ENCODE measurements around the gene APLP2. TPM values are rescaled to one million over a fixed set of nuclear protein-coding genes. Genes with fewer than 3 reads are reported as not detected.

Gene APLP2
- total RNA-seq, 2 donors from 2014 or later, result 30.3 to 32.2 TPM

DNA sequence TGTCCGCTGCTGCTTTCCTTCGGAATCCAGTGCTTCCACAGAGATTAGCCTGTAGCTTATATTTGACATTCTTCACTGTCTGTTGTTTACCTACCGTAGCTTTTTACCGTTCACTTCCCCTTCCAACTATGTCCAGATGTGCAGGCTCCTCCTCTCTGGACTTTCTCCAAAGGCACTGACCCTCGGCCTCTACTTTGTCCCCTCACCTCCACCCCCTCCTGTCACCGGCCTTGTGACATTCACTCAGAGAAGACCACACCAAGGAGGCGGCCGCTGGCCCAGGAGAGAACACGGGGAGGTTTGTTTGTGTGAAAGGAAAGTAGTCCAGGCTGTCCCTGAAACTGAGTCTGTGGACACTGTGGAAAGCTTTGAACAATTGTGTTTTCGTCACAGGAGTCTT is 74.4 kb downstream of the APLP2 start:
- no peak overlapping the region for H3K27ac Mint-ChIP-seq
- DNase-seq (ENCODE audit: low spot score in 2 of 2) (no peak), ATAC-seq (no peak)
- no peaks in the 10 kb centered on the region for H3K36me3 Mint-ChIP-seq
- H3K9me3 Mint-ChIP-seq, result no peaks in the 10 kb centered on the region

DNA sequence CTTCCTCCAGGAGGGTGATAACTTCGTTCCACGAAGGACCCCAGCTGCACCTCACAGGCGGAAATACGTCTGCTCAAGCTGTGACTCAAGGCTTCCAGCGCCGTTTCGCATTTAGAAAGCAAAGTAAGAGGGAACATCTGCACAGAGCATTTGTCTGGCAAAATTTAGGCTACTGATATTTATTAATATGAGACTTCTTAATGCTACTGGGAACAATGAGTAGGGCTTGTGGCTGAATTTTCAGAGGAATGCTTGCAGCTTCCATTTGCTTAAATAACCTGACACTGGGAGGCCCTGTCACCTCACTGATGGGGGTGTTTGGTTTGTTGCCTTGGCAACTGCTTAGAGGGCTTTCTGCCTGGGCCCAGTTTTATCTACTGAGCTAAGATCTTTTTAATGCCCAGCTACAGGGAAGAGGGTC is 75.2 kb downstream of the APLP2 start:
- DNase-seq (ENCODE audit: low spot score in 2 of 2), result no peak
- H3K36me3 Mint-ChIP-seq, result no peaks in the 10 kb centered on the region
- peak overlapping the region in 1 of 2 donors; percentile 32 for H3K27ac Mint-ChIP-seq
- no peak for ATAC-seq
- H3K9me3 Mint-ChIP-seq, result no peaks in the 10 kb centered on the region

DNA sequence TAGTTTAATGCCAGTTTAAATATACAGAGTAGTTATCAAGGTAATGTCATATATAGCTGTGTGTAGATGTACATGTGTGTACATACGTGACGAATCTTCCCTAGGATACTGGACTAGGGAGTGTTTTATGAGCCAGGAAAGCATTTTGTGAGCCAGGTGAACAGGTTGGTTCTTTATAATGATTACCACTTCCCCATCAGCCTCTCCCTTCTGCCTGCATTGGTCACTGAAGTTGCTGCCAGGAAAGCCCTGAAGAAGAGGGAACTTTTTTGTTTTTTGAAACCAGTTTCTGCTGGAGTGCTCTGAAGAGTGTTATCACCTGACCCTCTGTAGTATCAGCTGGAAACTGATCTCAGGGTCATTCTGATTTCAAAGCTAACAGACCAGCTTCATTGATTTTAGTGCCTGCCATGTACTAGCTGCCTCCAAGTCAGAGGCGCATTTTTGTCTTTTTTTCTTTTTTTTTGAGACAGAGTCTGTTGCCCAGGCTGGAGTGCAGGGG is 75.7 kb downstream of the APLP2 start:
- no peak overlapping the region for H3K27ac Mint-ChIP-seq
- no peak for ATAC-seq
- no peak for DNase-seq (ENCODE audit: low spot score in 2 of 2)

DNA sequence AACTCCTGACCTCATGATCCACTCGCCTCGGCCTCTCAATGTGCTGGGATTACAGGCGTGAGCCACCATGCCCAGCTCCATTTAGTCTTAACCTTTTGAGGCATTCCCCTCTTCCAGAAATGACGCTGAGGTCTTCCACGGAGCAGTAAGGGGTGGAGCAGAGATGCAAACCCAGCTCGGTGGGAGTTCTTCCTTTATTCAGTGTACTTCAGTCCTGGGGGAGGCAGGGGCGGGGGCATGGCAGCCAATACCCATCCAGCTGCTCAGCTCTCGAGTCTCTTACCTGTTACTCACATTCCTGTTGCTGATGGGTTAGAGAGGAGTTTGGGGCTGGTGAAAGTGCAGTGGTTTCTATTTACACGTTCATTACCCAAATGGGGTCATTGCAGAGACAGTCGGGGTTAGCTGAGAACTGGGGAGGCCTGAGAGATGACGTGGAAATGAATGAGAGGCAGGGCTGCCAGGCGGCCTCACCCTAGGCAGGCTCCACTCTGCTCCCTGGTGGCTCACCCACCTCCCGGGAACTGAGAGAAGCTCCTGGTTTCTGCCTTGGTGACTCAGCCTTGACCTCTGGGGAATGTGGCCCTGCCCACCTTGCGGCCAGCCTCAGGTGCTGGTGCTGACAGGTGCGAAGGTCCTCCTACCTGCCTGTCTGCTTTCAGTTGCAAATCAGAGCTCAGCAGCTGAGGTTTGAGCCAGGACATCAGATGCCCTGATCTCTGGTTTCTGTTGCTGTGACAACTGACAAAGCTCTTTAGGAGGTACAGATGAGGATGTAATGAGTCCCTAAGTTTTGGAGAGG is 76.5 kb downstream of the APLP2 start:
- Mint-ChIP-seq H3K36me3 (no peaks in the 10 kb centered on the region), H3K9me3 (no peaks in the 10 kb centered on the region), H3K27ac (peak overlapping the region; percentile 12 to 44)
- DNase-seq (ENCODE audit: low spot score in 2 of 2) (no peak), ATAC-seq (peak in 1 of 2 donors; percentile 22)

More for the DNA sequence above, 75.7 kb downstream of the APLP2 start:
- Mint-ChIP-seq H3K36me3 (no peaks in the 10 kb centered on the region), H3K9me3 (no peaks in the 10 kb centered on the region)

DNA sequence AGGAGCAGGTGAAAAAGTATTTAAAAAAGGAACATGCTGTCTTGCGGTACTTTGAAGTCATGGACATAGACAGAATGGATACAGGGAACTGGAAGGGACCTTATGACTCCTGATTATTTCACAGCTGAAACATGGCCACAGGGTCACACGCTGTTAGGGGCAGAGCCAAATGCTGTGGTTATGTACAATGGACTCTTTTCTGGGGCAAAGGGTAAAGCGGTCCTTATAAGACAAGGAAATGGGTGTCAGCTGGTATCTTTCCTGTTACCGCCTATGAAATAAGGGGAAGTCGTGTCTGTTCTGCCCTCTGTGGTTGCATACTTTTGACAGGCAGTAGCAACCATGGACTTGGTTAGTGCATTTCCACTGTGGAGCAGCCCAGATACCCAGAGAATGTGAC is 77.1 kb downstream of the APLP2 start:
- Mint-ChIP-seq H3K9me3 (no peaks in the 10 kb centered on the region), H3K27ac (peak overlapping the region; percentile 12 to 44), H3K36me3 (no peaks in the 10 kb centered on the region)
- ATAC-seq, result peak; percentile 18 to 43
- DNase-seq (ENCODE audit: low spot score in 2 of 2), result no peak

DNA sequence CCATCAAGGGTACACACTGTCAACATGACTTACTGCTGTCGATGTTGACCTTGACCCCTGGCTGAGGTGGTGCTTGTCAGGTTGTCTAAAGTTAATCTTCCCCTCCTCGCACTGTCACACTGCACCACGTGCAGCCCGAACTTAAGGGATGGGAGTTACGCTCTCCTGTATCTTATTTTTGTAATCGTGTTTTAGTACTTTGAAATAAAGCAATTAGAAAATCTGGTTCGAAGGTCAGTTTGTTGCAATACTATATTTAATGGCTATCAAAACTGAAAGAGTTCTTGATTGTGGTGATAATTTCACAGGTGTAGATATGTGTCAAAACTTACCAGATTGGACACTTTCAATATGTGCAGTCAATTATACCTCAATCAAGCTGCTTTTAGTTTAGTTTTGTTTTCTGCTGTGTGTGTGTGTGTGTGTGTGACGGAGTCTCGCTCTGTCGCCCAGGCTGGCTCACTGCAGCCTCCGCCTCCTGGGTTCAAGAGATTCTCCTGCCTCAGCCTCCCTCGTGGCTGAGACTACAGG is 79.2 kb downstream of the APLP2 start:
- Mint-ChIP-seq H3K9me3 (no peaks in the 10 kb centered on the region), H3K36me3 (no peaks in the 10 kb centered on the region), H3K27ac (no peak overlapping the region)
- ATAC-seq, result no peak
- no peak for DNase-seq (ENCODE audit: low spot score in 2 of 2)

DNA sequence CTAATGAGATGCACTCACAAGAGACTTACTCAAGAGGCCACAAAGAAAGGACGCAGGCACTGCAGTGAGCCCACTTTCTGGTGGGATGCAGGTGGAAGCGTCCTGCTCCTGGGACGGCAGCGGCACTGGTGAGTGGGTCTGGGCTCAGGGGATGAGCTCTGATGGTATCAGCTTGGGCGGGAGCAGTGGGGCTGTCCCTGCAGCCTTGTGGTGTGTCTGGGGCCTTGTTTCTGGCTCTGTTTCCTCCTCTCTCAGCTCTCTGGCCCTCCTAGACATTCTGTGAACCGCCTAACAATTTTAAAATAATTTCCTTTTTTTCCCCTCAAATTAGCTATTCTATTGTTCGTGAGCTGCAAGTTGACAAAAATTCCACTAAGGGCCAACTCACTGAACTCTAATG is 81.1 kb downstream of the APLP2 start:
- Mint-ChIP-seq H3K9me3 (no peaks in the 10 kb centered on the region), H3K36me3 (no peaks in the 10 kb centered on the region), H3K27ac (no peak overlapping the region)
- DNase-seq (ENCODE audit: low spot score in 2 of 2) (no peak), ATAC-seq (no peak)

DNA sequence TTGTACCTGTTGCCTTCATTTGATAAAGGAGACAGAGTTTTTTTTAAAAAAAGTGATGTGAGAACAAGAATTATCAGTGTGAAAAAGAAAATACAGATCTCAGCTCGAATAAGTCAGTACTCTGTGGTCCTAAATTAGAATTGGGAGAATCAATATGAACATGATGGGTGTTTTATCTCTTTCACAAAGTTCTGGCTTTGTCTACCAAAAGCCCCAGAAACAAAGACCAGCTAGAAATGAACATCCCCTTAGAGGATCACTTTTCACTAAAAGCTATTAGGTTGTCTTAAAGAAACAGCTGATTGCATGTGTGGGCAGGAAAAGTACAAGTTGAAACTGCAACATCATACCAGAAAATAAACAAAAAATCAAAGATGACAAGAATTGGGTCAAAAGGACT is 81.5 kb downstream of the APLP2 start:
- Mint-ChIP-seq H3K36me3 (no peaks in the 10 kb centered on the region), H3K9me3 (no peaks in the 10 kb centered on the region), H3K27ac (no peak overlapping the region)
- ATAC-seq (no peak), DNase-seq (ENCODE audit: low spot score in 2 of 2) (no peak)

DNA sequence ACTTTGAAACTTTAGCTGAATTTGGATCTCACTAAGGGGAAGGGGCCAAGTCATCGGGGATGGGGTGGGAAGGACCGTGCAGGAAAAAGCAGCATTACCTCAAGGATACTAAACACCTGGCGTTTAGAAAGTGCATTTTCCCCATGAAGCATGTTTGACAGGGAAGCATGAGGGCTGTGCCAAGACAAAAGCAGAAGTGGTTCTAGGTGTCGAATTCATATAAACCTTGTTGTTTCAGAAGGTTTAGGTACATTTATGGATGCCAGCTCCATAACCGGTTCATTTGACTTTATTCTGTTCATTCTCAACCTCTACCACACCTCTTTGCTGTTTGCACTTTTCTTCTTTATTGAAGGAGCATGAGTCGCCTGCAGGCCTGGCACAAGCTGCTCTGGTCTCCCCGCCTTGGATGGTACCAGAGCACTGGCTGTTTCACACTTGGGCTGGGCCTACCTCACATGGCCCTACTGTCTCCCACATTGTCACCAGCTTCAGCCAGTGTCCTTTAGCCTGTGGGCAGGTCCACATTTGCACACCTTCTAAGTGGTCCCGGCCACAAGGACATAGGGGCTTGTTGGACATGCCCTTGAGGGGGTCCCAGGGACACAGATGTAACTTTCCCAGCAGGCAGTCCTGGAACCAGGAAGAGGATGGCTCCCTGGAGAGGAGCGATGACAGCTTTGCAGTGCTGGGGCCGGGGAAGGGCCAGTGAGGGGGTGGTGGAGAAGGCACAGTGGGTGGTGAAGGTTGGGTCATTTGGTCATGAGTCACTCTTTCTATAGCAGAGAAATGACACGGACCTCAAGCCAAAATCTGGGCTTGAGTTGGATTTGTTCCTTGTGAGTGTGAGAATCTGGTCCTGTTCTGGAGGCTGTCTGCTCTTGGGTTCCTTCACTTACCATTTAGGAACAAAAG is 86.7 kb downstream of the APLP2 start:
- Mint-ChIP-seq H3K36me3 (peaks cover 7 to 13% of the 10 kb centered on the region in 2 donors), H3K27ac (no peak overlapping the region), H3K9me3 (no peaks in the 10 kb centered on the region)
- no peak for DNase-seq (ENCODE audit: low spot score in 2 of 2)
- ATAC-seq, result no peak

DNA sequence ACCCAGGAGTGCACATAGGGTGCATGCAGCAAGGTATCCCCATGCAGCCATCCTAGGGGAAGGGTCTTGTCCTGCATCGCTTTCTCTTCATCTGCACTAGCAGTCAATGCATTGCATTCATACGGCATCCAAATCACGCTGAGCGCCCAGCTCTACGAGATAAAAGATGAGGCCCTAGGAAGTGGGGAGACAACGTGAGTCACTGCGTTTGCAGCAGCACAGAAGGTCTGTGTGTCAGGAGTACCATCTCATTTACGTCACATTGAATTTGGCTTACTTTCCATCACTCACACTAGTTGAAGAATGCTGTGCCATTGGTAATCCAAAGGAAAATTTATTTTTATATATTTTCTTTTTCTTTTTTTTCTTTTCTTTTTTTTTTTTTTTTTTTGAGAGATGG is 87.4 kb downstream of the APLP2 start:
- DNase-seq (ENCODE audit: low spot score in 2 of 2) (no peak), ATAC-seq (no peak)
- H3K27ac Mint-ChIP-seq, result no peak overlapping the region
- H3K9me3 Mint-ChIP-seq, result no peaks in the 10 kb centered on the region
- peaks cover 7 to 17% of the 10 kb centered on the region in 2 donors for H3K36me3 Mint-ChIP-seq

DNA sequence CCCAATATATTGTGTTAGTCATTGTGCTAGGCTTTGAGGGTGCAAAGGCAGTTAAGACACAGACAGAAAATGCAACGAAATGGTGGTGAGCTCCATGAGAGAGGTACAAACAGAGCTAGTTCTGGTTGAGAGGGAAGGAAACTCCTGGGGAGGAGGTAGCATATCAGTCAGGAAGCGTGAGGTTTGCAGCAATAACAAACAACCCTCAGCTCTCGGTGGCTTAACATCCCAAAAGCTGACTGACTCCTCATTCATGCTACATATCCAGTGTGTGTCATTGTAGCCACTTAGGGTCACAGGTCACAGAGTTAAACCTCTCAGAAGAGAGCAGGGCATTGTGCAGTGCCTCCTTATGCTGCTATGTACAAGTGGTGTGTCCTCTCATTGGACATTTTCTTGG is 88.1 kb downstream of the APLP2 start:
- Mint-ChIP-seq H3K9me3 (no peaks in the 10 kb centered on the region), H3K36me3 (peaks cover 7 to 17% of the 10 kb centered on the region in 2 donors)
- DNase-seq (ENCODE audit: low spot score in 2 of 2), result no peak

DNA sequence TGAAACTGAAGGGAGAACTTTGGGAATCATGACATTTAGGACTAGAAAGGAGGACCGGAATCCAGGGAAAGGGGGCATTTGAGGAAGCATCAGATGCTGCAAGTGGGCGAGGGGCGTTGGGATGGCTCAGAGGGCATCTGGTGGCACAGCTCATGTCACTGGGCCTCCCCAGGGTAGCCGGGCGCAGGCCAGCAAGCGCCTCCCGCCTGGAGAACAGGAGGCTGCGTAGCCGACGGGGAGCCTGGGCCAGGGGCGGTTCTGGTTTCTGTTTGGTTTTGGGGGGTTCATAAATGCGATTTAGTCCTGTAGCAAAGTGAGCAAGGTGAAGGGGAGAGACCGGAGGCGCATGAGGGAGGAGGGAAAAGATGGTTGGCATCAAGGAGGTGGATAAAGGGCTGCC is 89.4 kb downstream of the APLP2 start:
- H3K9me3 Mint-ChIP-seq, result no peaks in the 10 kb centered on the region
- peaks cover 7 to 17% of the 10 kb centered on the region in 2 donors for H3K36me3 Mint-ChIP-seq
- no peak overlapping the region for H3K27ac Mint-ChIP-seq
- DNase-seq (ENCODE audit: low spot score in 2 of 2) (no peak), ATAC-seq (no peak)

More for the DNA sequence above, 88.1 kb downstream of the APLP2 start:
- no peak overlapping the region for H3K27ac Mint-ChIP-seq
- no peak for ATAC-seq

DNA sequence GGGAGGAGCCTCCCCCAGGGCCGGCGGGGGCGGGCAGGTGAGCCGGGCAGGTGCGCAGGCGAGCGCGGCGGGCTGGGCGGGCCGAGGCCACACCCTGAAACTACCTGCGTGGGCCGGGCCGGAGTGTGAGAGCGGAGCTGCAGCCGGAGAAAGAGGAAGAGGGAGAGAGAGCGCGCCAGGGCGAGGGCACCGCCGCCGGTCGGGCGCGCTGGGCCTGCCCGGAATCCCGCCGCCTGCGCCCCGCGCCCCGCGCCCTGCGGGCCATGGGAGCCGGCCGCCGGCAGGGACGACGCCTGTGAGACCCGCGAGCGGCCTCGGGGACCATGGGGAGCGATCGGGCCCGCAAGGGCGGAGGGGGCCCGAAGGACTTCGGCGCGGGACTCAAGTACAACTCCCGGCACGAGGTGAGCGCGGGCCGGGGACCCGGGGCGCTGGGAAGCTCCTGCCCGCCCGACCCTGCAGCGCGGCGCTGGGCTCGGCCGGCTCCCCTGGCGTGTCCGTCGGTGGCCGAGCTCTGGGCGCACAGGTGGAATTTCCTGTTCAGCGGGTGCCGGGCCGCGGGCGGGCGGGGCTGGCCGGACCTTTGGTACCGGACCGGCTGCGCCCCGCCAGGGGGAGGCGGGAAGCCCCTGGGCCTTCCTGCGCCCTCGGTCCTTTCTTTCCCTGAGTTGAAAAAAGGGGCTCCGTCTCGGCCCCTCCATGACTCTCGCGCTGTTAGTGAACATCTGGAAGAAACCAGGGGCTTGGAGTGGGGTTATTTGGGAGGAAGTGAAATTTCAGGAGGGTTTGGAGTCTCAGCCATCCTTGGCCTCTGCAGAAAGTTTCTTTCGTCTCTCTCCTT is 90.2 kb downstream of the APLP2 start, which contains the start of gene ST14:
Gene ST14, plus strand, starts transcription at position 126 of the 841 bp plus-strand sequence. Its CDS starts 198 bp downstream, at position 324.
- peaks cover 7 to 17% of the 10 kb centered on the region in 2 donors for H3K36me3 Mint-ChIP-seq
- ATAC-seq (peak in 1 of 2 donors; percentile 40), DNase-seq (ENCODE audit: low spot score in 2 of 2) (no peak)
- H3K9me3 Mint-ChIP-seq, result no peaks in the 10 kb centered on the region
- H3K27ac Mint-ChIP-seq, result no peak within 1 kb of the TSS

DNA sequence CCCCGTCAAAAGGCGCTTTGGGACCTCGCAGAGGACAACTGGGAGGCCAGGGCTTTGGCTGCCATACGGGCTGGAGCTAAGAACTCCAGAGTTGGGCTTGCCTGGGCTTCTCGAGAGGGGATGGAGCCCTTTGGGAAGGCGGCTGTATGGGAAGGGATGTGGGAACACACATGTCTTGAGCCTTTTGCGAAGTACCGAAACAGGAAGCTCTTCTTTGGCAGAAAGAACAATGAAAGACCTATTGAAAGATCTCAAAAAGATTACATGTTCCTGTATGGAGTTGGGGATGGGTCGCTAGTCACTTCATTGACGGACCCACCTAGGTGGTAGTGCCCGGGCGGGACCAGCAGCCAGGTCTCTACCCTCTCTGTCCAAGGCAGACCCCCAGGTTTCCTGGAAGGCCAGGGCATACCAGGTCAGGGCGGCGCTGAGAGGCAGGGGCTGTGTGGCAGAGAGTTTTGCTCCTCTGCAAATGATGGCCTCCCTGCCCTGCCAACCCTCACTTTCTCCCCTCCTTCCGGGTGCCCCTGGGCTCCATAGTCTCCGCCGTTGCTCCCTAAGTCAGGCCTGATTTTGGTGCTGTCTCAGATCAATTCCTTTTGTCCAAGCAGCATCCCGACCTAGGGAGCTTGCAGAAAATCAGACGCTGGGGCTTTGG is 90.9 kb downstream of the APLP2 start:
- H3K36me3 Mint-ChIP-seq, result peaks cover 7 to 17% of the 10 kb centered on the region in 2 donors
- DNase-seq (ENCODE audit: low spot score in 2 of 2), result no peak
- H3K27ac Mint-ChIP-seq, result no peak overlapping the region
- no peak for ATAC-seq
- H3K9me3 Mint-ChIP-seq, result no peaks in the 10 kb centered on the region

DNA sequence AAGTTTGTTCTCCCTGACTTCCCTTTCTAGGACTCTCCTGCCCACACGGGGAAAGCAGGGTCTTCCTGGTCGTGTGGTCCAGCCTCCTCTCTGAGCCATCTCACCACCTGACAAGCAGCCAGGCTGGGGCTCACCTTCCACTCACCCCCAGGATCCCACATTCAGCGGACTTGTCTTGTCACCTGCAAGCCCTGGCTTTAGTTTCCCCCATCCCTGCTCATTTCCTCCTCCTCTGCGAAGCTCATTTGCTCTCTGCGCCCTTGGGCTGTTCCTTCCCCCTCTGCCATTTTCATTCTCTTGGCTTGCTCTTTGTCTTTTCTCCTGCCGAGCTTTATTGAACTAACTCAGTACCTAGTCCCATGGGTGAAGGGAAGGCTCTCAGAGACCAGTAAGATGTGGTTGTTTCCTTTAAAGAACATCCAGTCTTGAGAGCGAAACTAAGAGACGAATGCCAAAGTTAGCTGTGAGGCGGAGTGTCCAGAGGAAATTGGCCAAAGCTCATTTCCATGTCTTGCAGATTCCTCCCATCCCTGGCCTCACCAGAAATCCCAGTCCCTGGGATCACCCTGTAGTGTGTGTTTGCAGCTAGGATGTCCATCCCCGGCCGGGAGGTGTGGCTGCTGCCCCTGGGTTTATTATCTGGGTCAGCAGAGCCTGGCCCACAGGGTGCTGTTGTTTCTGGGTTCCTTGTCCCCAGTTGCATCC is 91.9 kb downstream of the APLP2 start:
- Mint-ChIP-seq H3K36me3 (peaks cover 7 to 17% of the 10 kb centered on the region in 2 donors), H3K9me3 (no peaks in the 10 kb centered on the region), H3K27ac (no peak overlapping the region)
- DNase-seq (ENCODE audit: low spot score in 2 of 2) (no peak), ATAC-seq (no peak)

Measured in activated naive CD4-positive, alpha-beta T cell treated with anti-CD3 and anti-CD28 coated beads, Interleukin-2, amount 50 U/mL, for 72 hours (primary cell).